ENCODE results near the gene RLBP1. TPM values are rescaled to one million over a fixed set of nuclear protein-coding genes. Genes with fewer than 3 reads are reported as not detected.

RLBP1 gene
- total and polyA plus RNA-seq, 2 of the 4 experiments (the other 2 are of a cell fraction): not detected

- no peak overlapping the region for H3K4me3 ChIP-seq (ENCODE audit: insufficient read depth, low read depth, low read length)
- ChIA-PET POLR2A (ENCODE audit: unreplicated experiment) (no interaction called here), CTCF (interaction anchor here (0.8 to 2.1 kb wide), 11 partner anchors 10 to 272 kb away, joined by 3 to 19 read pairs (median 4); no protein-coding TSS in a partner anchor)
- no peaks in the 10 kb centered on the region for H3K9me3 ChIP-seq (ENCODE audit: control insufficient read depth, insufficient read depth, low read length)
- no peak overlapping the region for H2BK120ac ChIP-seq (ENCODE audit: low read depth, low read length)
- no peak overlapping the region for H2AFZ ChIP-seq (replicated peaks; ENCODE audit: low read length, poor library complexity)
- H2AK5ac ChIP-seq (ENCODE audit: low read depth, low read length): no peak overlapping the region
- peaks cover 6 to 11% of the 10 kb centered on the region in 2 experiments; a peak in 2 of 4 replicates for H3K79me1 ChIP-seq (ENCODE audit: low read depth in 1 of 2, low read length in 2 of 2)
- H4K91ac ChIP-seq (ENCODE audit: insufficient read depth, low read depth, low read length): no peak overlapping the region
- no peak for ATAC-seq (ENCODE audit: low read depth)
- H2BK20ac ChIP-seq (ENCODE audit: low read depth, low read length): no peak overlapping the region
- H4K8ac ChIP-seq (ENCODE audit: low read depth in 2 of 2, low read length in 2 of 2): no peak overlapping the region
- H4K5ac ChIP-seq (ENCODE audit: low read depth, low read length): no peak overlapping the region
- in situ Hi-C loops (cut with MboI; ENCODE audit: low sequenced_read_pairs) (loop anchor here (5.0 kb wide), 2 partner anchors 120 to 275 kb away; no protein-coding TSS in a partner anchor), dilution Hi-C loops (cut with HindIII; ENCODE audit: low sequenced_read_pairs, unreplicated experiment) (no loop called here), intact Hi-C loops (cut with micrococcal nuclease) (loop anchor here (1.0 kb wide), 2 partner anchors 120 to 273 kb away; no protein-coding TSS in a partner anchor)
- no peak overlapping the region for H3K56ac ChIP-seq (ENCODE audit: extremely low read depth, insufficient read depth, low read length)
- no TSS peak for BruUV-seq (replicated peaks)
- peaks cover 4% of the 10 kb centered on the region; the same call in 1 of the 2 replicates for H3K9me1 ChIP-seq (ENCODE audit: insufficient read depth, low read length)
- DNase-seq: no peak
- no peak overlapping the region for H3K4ac ChIP-seq (ENCODE audit: low read depth, low read length)
- peaks cover 20% of the 10 kb centered on the region for H3K36me3 ChIP-seq (ENCODE audit: control insufficient read depth, insufficient read depth, low read length)
- no peak overlapping the region for H3K14ac ChIP-seq (replicated peaks; ENCODE audit: low read depth, low read length)
- no peak overlapping the region for H3K4me2 ChIP-seq (ENCODE audit: low read depth, low read length)
- H3K27me3 ChIP-seq (ENCODE audit: control insufficient read depth, insufficient read depth, low read length): no peaks in the 10 kb centered on the region
- no peak overlapping the region for H3K18ac ChIP-seq (ENCODE audit: low read depth, low read length)
- H3K4me1 ChIP-seq (ENCODE audit: control insufficient read depth, insufficient read depth, low read length): peaks cover 3% of the 10 kb centered on the region; the same call in 1 of the 2 replicates
- no peaks in the 10 kb centered on the region for H4K20me1 ChIP-seq (ENCODE audit: insufficient read depth, low read length)
- H3K27ac ChIP-seq (ENCODE audit: insufficient read depth, low read length): no peak overlapping the region
- H2AK9ac ChIP-seq (replicated peaks; ENCODE audit: low read depth, low read length, poor library complexity): no peak overlapping the region
- 93% methylated on average over 6 of the region's 12 CpGs; no CpG with 5 or more reads in 1 of the 2 experiments for WGBS, 2 experiments (ENCODE audit: extremely low coverage in 2 of 2, insufficient read length in 1 of 2)
- no peak overlapping the region for H2BK5ac ChIP-seq (ENCODE audit: low read depth, low read length, poor library complexity, severe bottlenecking)
- no peak overlapping the region for H3K9ac ChIP-seq (ENCODE audit: low read depth, low read length)
- H2BK15ac ChIP-seq (ENCODE audit: low read depth, low read length): no peak overlapping the region
- TF ChIP-seq BHLHE40 (IDR thresholded peaks at IDR 0.05; ENCODE audit: low read depth, low read length) (no peak), MAZ (IDR thresholded peaks at IDR 0.05; ENCODE audit: borderline replicate concordance, low read depth, low read length) (no peak)
- H3K23ac ChIP-seq (ENCODE audit: low read depth, low read length): no peak overlapping the region
Measured at GRCh38 chr15:89177116-89177515, 44.3 kb downstream of the RLBP1 start.
